ENCODE measurements around the gene DOCK1.

DOCK1 gene

DNA sequence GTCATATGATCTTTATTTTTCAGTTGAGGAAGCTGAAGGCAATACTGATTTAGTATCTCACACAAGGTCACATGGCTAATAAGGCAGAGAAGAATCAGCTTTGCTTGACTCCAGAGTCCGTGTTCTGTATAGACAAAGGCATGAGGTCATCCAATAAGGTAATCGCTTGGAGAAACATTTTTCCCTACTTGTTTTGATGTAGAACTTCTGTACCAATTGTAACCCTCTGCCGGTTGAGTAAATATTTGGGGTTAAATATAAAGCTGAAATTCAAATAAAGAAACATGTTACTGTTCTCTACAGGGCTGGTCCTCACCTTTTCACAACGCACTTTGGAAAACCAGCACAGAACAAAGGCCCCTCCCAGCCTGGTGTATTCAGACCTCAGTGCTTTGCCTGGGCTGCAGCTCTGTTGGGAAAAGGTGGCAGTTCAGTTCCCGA is 374.1 kb downstream of the DOCK1 start:
- no peak overlapping the region for H3K4me3 ChIP-seq (replicated peaks in 1 of 2; ENCODE audit: low read depth in 2 of 2, low read length in 2 of 2)
- TF ChIP-seq, protein P1, sequence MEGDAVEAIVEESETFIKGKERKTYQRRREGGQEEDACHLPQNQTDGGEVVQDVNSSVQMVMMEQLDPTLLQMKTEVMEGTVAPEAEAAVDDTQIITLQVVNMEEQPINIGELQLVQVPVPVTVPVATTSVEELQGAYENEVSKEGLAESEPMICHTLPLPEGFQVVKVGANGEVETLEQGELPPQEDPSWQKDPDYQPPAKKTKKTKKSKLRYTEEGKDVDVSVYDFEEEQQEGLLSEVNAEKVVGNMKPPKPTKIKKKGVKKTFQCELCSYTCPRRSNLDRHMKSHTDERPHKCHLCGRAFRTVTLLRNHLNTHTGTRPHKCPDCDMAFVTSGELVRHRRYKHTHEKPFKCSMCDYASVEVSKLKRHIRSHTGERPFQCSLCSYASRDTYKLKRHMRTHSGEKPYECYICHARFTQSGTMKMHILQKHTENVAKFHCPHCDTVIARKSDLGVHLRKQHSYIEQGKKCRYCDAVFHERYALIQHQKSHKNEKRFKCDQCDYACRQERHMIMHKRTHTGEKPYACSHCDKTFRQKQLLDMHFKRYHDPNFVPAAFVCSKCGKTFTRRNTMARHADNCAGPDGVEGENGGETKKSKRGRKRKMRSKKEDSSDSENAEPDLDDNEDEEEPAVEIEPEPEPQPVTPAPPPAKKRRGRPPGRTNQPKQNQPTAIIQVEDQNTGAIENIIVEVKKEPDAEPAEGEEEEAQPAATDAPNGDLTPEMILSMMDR (IDR thresholded peaks at IDR 0.05; ENCODE audit: low read depth, low read length): no peak
- DNase-seq (ENCODE audit: low read depth in 2 of 2): no peak

DNA sequence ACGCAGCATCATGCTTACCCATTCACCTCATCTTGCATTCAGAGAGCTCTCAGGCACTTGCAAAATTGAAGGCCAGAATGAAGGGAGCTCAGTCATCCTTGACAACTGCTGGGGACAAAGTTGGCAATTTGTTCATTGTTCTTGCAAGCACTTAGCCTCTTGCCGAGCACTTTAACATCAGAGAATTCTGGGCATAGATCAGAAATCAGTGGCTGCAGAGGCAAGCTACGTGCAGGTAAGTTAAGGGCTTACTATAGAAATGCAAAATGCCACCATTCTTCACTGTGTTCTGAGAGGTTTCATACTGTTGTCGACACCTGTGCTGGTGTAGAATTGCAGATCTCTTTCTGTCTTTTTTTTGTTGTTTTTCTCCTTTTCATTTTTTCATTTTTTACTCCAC is 375.2 kb downstream of the DOCK1 start:
- no peak for DNase-seq (ENCODE audit: low read depth in 2 of 2)

DNA sequence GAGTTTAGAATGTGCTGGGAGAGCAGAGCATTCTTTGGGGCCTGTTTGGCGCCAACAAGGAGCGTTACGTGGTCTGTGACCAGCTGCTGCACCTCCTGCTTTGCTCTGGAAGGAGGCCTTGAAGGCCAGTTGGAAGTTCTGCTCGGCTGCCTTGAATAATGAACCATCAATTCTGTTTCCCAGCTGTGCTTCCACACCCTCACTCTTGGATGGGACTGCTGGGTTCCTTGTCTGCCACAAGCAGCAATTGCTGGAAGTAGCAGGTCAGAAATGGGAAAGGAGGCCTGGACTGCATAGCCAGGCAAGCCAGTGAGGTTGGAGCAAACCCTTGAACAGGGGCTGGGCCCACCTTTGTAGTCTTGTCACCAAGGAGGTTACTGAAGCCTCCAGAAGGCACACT is 377.8 kb downstream of the DOCK1 start:
- no peak overlapping the region for H3K4me3 ChIP-seq (replicated peaks in 1 of 2; ENCODE audit: low read depth in 2 of 2, low read length in 2 of 2)

More for the DNA sequence above, 375.2 kb downstream of the DOCK1 start:
- no peak overlapping the region for H3K4me3 ChIP-seq (replicated peaks in 1 of 2; ENCODE audit: low read depth in 2 of 2, low read length in 2 of 2)
- TF ChIP-seq, protein P1 (IDR thresholded peaks at IDR 0.05; ENCODE audit: low read depth, low read length): no peak

DNA sequence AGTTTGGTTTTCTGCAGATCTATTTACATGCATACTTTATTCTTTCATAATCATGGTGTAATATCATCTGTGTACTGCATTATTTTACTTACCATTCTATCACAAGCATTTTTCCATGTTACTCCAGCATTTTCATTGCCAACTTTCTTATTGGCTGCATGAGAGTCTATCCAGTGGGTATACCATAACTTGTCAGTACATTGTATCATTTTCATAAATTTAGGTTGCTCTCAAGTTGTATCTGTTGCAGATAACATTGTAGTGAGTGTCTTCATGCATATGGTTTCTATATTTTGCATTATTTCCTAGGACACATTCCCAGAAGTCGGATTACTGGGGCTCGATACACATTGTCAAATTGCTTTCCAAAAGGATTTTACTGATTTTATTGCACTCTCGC is 378.3 kb downstream of the DOCK1 start:
- TF ChIP-seq, protein P1 (IDR thresholded peaks at IDR 0.05; ENCODE audit: low read depth, low read length): no peak
- no peak overlapping the region for H3K4me3 ChIP-seq (replicated peaks in 1 of 2; ENCODE audit: low read depth in 2 of 2, low read length in 2 of 2)
- no peak for DNase-seq (ENCODE audit: low read depth in 2 of 2)

More for the DNA sequence above, 377.8 kb downstream of the DOCK1 start:
- TF ChIP-seq, protein P1 (IDR thresholded peaks at IDR 0.05; ENCODE audit: low read depth, low read length): no peak
- no peak for DNase-seq (ENCODE audit: low read depth in 2 of 2)

- DNase-seq (ENCODE audit: low read depth in 2 of 2): no peak
- no peak overlapping the region for H3K4me3 ChIP-seq (replicated peaks in 1 of 2; ENCODE audit: low read depth in 2 of 2, low read length in 2 of 2)
- TF ChIP-seq, protein P1 (IDR thresholded peaks at IDR 0.05; ENCODE audit: low read depth, low read length): no peak
These were observed 385.6 kb downstream of the DOCK1 start for GRCh38 chr10:127290850-127291249.

GRCh38 chr10:127291329-127291728 is 386.1 kb downstream of the DOCK1 start:
- DNase-seq (ENCODE audit: low read depth in 2 of 2): no peak
- TF ChIP-seq, protein P1 (IDR thresholded peaks at IDR 0.05; ENCODE audit: low read depth, low read length): no peak
- H3K4me3 ChIP-seq (replicated peaks in 1 of 2; ENCODE audit: low read depth in 2 of 2, low read length in 2 of 2): no peak overlapping the region

DNA sequence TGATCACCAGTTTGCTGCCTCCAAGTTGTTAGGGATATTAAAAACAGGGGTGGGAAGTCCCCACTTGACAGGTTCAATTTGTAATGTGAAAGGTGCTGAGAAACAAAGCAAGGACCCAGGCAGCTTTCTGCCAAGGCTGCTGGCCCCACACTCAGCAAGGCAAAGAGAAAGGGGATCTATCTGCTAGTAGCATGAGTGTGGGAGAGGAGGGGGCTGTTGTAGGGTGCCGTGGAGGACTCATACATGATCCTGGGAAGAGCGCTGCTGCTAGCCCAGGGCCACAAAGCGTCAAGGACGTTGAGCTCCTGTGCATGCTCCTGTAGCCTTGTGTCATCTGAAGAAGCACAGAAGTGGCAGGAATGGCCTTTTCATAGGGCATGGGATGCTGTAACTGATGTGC is 387.7 kb downstream of the DOCK1 start:
- no peak for DNase-seq (ENCODE audit: low read depth in 2 of 2)
- no peak overlapping the region for H3K4me3 ChIP-seq (replicated peaks in 1 of 2; ENCODE audit: low read depth in 2 of 2, low read length in 2 of 2)
- TF ChIP-seq, protein P1 (IDR thresholded peaks at IDR 0.05; ENCODE audit: low read depth, low read length): no peak
